HepG2 (cell line): ENCODE data around the gene XPNPEP1. TPM values are rescaled to one million over a fixed set of nuclear protein-coding genes. Genes with fewer than 3 reads are reported as not detected.

Experiments used
- CC2D1A ChIP-seq: sonication (generic); formaldehyde crosslinking; IDR thresholded peaks from 2 replicates; pipeline ENCODE4 v1.8.1; 2023; ENCODE audit warnings: mild to moderate bottlenecking, missing genetic modification reagents
- FOXA3 ChIP-seq: IDR thresholded peaks from 2 replicates; pipeline ENCODE4 v1.6.1; 2016; ENCODE audit warnings: missing genetic modification reagents, missing compliant biosample characterization
- HCFC1 ChIP-seq: fragments of 150-350 bp; IDR thresholded peaks from 2 replicates; pipeline ENCODE4 v1.6.1; 2014; ENCODE audit warnings: low read depth, low read length
- IKZF1 ChIP-seq: fragments of 450-650 bp; IDR thresholded peaks from 2 replicates; pipeline ENCODE4 v1.7.1; 2016
- MTF1 ChIP-seq: sonication (generic); formaldehyde crosslinking; IDR thresholded peaks from 2 replicates; pipeline ENCODE4 v1.5.0; 2020; ENCODE audit warnings: missing genetic modification reagents
- MXI1 ChIP-seq: IDR thresholded peaks from 3 replicates; pipeline ENCODE4 v1.6.1; 2012; ENCODE audit warnings: low read depth, low read length, inconsistent platforms, borderline replicate concordance
- NFE2 ChIP-seq: sonication (generic); formaldehyde crosslinking; IDR thresholded peaks from 2 replicates; pipeline ENCODE4 v1.4.0; 2020; ENCODE audit warnings: missing genetic modification reagents
- NRL ChIP-seq: sonication (generic); formaldehyde crosslinking; IDR thresholded peaks from 2 replicates; pipeline ENCODE4 v1.5.0; 2020; ENCODE audit warnings: missing genetic modification reagents, mild to moderate bottlenecking, moderate library complexity, borderline replicate concordance
- RNF2 ChIP-seq: fragments of 450-650 bp; conservative IDR thresholded peaks from 2 replicates; pipeline ENCODE4 v1.6.1; 2016; ENCODE audit warnings: low read depth
- SRF ChIP-seq: IDR thresholded peaks from 2 replicates; pipeline ENCODE4 v1.6.1; 2011; ENCODE audit warnings: mild to moderate bottlenecking, low read depth, low read length, moderate library complexity
- TGIF2 ChIP-seq: IDR thresholded peaks from 2 replicates; pipeline ENCODE4 v1.6.1; 2016; ENCODE audit warnings: control low read depth, missing compliant biosample characterization
- TIGD3 ChIP-seq: sonication (generic); formaldehyde crosslinking; IDR thresholded peaks from 2 replicates; pipeline ENCODE4 v1.5.1; 2020; ENCODE audit warnings: mild to moderate bottlenecking, missing genetic modification reagents, borderline replicate concordance
- ZGPAT ChIP-seq: IDR thresholded peaks from 2 replicates; pipeline ENCODE4 v1.6.1; 2016; ENCODE audit warnings: mild to moderate bottlenecking
- ZNF121 ChIP-seq: sonication (generic); formaldehyde crosslinking; IDR thresholded peaks from 2 replicates; pipeline ENCODE4 v1.5.0; 2020; ENCODE audit warnings: mild to moderate bottlenecking, missing genetic modification reagents
- ZNF138 ChIP-seq: sonication (generic); formaldehyde crosslinking; IDR thresholded peaks from 2 replicates; pipeline ENCODE4 v1.5.0; 2020; ENCODE audit warnings: mild to moderate bottlenecking, low read depth, missing genetic modification reagents
- ZNF318 ChIP-seq: sonication (generic); formaldehyde crosslinking; IDR thresholded peaks from 2 replicates; pipeline ENCODE4 v1.4.0; 2020; ENCODE audit warnings: mild to moderate bottlenecking, missing genetic modification reagents
- ZNF329 ChIP-seq: sonication (generic); formaldehyde crosslinking; IDR thresholded peaks from 2 replicates; pipeline ENCODE4 v1.9.0; 2021; ENCODE audit warnings: low read depth, mild to moderate bottlenecking, missing genetic modification reagents
- polyA plus RNA-seq, 8 experiments: library from polyadenylated mRNA; depleted of rRNA in 3 of 8; stranded (reverse) in 7 of 8; unstranded in 1 of 8; fragments of >200 nt; fragmentation: Illumina TruSeq in 4 of 8; extraction: Trizol in 4 of 8; gene quantifications; 2 replicates each; pipeline versions ENCODE4 v1.2.1 to v1.2.3, GENCODE V29; 2011 to 2016; ENCODE audit warnings: low read depth in 4 of 8, missing spikeins in 1 of 8, mixed read lengths in 1 of 8; ENCODE audit not compliant: insufficient read depth in 1 of 8
- total RNA-seq, 5 experiments: library from RNA; depleted of rRNA; stranded (reverse); fragments of >200 nt; fragmentation: Illumina TruSeq; extraction: Trizol; gene quantifications; 2 replicates each; pipeline ENCODE4 v1.2.3, GENCODE V29; 2016; ENCODE audit warnings: low read depth in 1 of 5

XPNPEP1 gene
- total and polyA plus RNA-seq, 2 of the 13 experiments (the other 11 are each of a cell fraction or from before 2014, with no cell fraction given), result 30.3 to 55.5 TPM

- TF ChIP-seq ZNF318 (no peak), ZNF329 (CRISPR knock-in tag) (no peak), MTF1 (CRISPR knock-in tag) (no peak), MXI1 (peak; percentile 87; the same call in 2 of the 3 replicates), NFE2 (CRISPR knock-in tag) (no peak), CC2D1A (CRISPR knock-in tag) (0 out of 2 replicates have a peak, but pooled peaks have one; percentile 60), SRF (no peak), FOXA3 (no peak), ZGPAT (CRISPR knock-in tag) (no peak), HCFC1 (no peak), TIGD3 (no peak), TGIF2 (no peak; the same call in 1 of the 2 replicates), ZNF138 (peak; percentile 81; the same call in 1 of the 2 replicates), IKZF1 (no peak), RNF2 (0 out of 2 replicates have a peak, but pooled peaks have one; percentile 25), ZNF121 (no peak), NRL (CRISPR knock-in tag) (no peak)
Observed at GRCh38 chr10:109922976-109923921, at the start of gene XPNPEP1 (continued).
